IPS-15b (cell line): ENCODE results near the gene REX1BD.
"Not testable (repeated sequence)": the region's sequence is repeated elsewhere in the genome, so short reads cannot be mapped to it uniquely, and the experiment has no call there.

Experiments used
- H3K27me3 ChIP-seq: one replicate; pipeline ENCODE4 v1.6.1; 2013; ENCODE audit warnings: low read length; ENCODE audit not compliant: control insufficient read depth, insufficient read depth
- H3K36me3 ChIP-seq: one replicate; pipeline ENCODE4 v1.6.1; 2013; ENCODE audit warnings: low read length; ENCODE audit not compliant: control insufficient read depth, insufficient read depth
- H3K4me1 ChIP-seq: one replicate; pipeline ENCODE4 v1.6.1; 2013; ENCODE audit warnings: mild to moderate bottlenecking, low read length; ENCODE audit not compliant: control insufficient read depth, insufficient read depth
- H3K4me3 ChIP-seq: one replicate; pipeline ENCODE4 v1.5.1; 2013; ENCODE audit warnings: low read depth, low read length
- H3K9ac ChIP-seq: one replicate; pipeline ENCODE4 v1.6.1; 2013; ENCODE audit warnings: low read depth, mild to moderate bottlenecking, low read length
- H3K9me3 ChIP-seq: one replicate; pipeline ENCODE4 v1.6.1; 2013; ENCODE audit warnings: mild to moderate bottlenecking, low read length; ENCODE audit not compliant: control insufficient read depth, insufficient read depth

Gene REX1BD

GRCh38 chr19:18587962-18588610 is 512 bp upstream of the REX1BD start:
- peak overlapping the region; percentile 98 for H3K4me3 ChIP-seq
- H3K9me3 ChIP-seq, result no peaks in the 10 kb centered on the region
- peaks cover 5% of the 10 kb centered on the region for H3K36me3 ChIP-seq
- H3K4me1 ChIP-seq, result peaks cover 8% of the 10 kb centered on the region
- H3K9ac ChIP-seq, result peak overlapping the region; percentile 83
- no peaks in the 10 kb centered on the region for H3K27me3 ChIP-seq

GRCh38 chr19:18589380-18590272 is 1.0 kb downstream of the REX1BD start:
- Histone ChIP-seq H3K36me3 (peaks cover 5% of the 10 kb centered on the region), H3K27me3 (no peaks in the 10 kb centered on the region), H3K9me3 (no peaks in the 10 kb centered on the region), H3K4me1 (peaks cover 13% of the 10 kb centered on the region), H3K4me3 (peak overlapping the region; percentile 98), H3K9ac (peak overlapping the region; percentile 83)

- H3K9me3 ChIP-seq, result no peaks in the 10 kb centered on the region
- H3K36me3 ChIP-seq, result peaks cover 5% of the 10 kb centered on the region
- H3K9ac ChIP-seq, result peak overlapping the region; percentile 61
- H3K4me3 ChIP-seq, result peak overlapping the region; percentile 98
- H3K27me3 ChIP-seq, result no peaks in the 10 kb centered on the region
- peaks cover 20% of the 10 kb centered on the region for H3K4me1 ChIP-seq
These were observed 2.0 kb downstream of the REX1BD start for GRCh38 chr19:18590273-18591272.

- H3K9ac ChIP-seq, result no peak overlapping the region
- H3K4me1 ChIP-seq, result peaks cover 22% of the 10 kb centered on the region
- no peaks in the 10 kb centered on the region for H3K27me3 ChIP-seq
- no peaks in the 10 kb centered on the region for H3K9me3 ChIP-seq
- no peak overlapping the region for H3K4me3 ChIP-seq
- H3K36me3 ChIP-seq, result peaks cover 5% of the 10 kb centered on the region
These were observed 3.3 kb downstream of the REX1BD start for GRCh38 chr19:18591735-18592385.

- H3K27me3 ChIP-seq, H3K9ac ChIP-seq, H3K4me3 ChIP-seq, H3K36me3 ChIP-seq, H3K9me3 ChIP-seq: not testable (repeated sequence)
- peaks cover 22% of the 10 kb centered on the region for H3K4me1 ChIP-seq
These were observed 4.1 kb downstream of the REX1BD start for GRCh38 chr19:18592732-18593131.

- Histone ChIP-seq H3K36me3 (peaks cover 5% of the 10 kb centered on the region), H3K4me3 (peak overlapping the region; percentile 59), H3K27me3 (no peaks in the 10 kb centered on the region), H3K9ac (peak overlapping the region; percentile 73), H3K4me1 (peaks cover 20% of the 10 kb centered on the region), H3K9me3 (no peaks in the 10 kb centered on the region)
These were observed 4.9 kb downstream of the REX1BD start for GRCh38 chr19:18593367-18594095.

- no peak overlapping the region for H3K9ac ChIP-seq
- H3K36me3 ChIP-seq, result peaks cover 5% of the 10 kb centered on the region
- peak overlapping the region; percentile 18 for H3K4me3 ChIP-seq
- H3K27me3 ChIP-seq, result no peaks in the 10 kb centered on the region
- no peaks in the 10 kb centered on the region for H3K9me3 ChIP-seq
- H3K4me1 ChIP-seq, result peaks cover 20% of the 10 kb centered on the region
These were observed 5.7 kb downstream of the REX1BD start for GRCh38 chr19:18594096-18594823.

- Histone ChIP-seq H3K9ac (no peak overlapping the region), H3K4me3 (peak overlapping the region; percentile 18)
These were observed 6.3 kb downstream of the REX1BD start for GRCh38 chr19:18594824-18595373.

GRCh38 chr19:18595475-18595874 is 6.9 kb downstream of the REX1BD start:
- Histone ChIP-seq H3K9me3 (no peaks in the 10 kb centered on the region), H3K27me3 (no peaks in the 10 kb centered on the region), H3K4me3 (no peak overlapping the region), H3K9ac (no peak overlapping the region), H3K4me1 (peaks cover 20% of the 10 kb centered on the region), H3K36me3 (peaks cover 5% of the 10 kb centered on the region)

More at GRCh38 chr19:18594824-18595373, 6.3 kb downstream of the REX1BD start:
- H3K9me3 ChIP-seq, result no peaks in the 10 kb centered on the region
- no peaks in the 10 kb centered on the region for H3K27me3 ChIP-seq
- peaks cover 20% of the 10 kb centered on the region for H3K4me1 ChIP-seq
- H3K36me3 ChIP-seq, result peaks cover 5% of the 10 kb centered on the region

GRCh38 chr19:18596752-18597157 is 8.2 kb downstream of the REX1BD start:
- peaks cover 2% of the 10 kb centered on the region for H3K27me3 ChIP-seq
- no peak overlapping the region for H3K9ac ChIP-seq
- H3K4me3 ChIP-seq, result peak overlapping the region; percentile 39
- H3K9me3 ChIP-seq, result no peaks in the 10 kb centered on the region
- no peaks in the 10 kb centered on the region for H3K36me3 ChIP-seq
- peaks cover 16% of the 10 kb centered on the region for H3K4me1 ChIP-seq
